Endothelial cell of umbilical vein (primary cell): ENCODE measurements around the gene PIP4P1. TPM values are rescaled to one million over a fixed set of nuclear protein-coding genes. Genes with fewer than 3 reads are reported as not detected.

Experiments used
- BruUV-seq: library from RNA; stranded (reverse); fragments of 400-500 nt; replicated peaks from 2 replicates; lab custom pipeline; 2021; lab: Mats Ljungman, UMichigan
- CTCF ChIA-PET: fragments of 300-600, 350-600 bp; sonication (Branson Sonifier 250); formaldehyde crosslinking; loops from one replicate; lab custom pipeline; 2021; ENCODE audit warnings: antibody characterized with exemption, inconsistent platforms; lab: Charles Lee
- POLR2A ChIA-PET: fragments of 300-600, 350-600 bp; sonication (Branson Sonifier 250); formaldehyde crosslinking; loops from one replicate; lab custom pipeline; 2021; ENCODE audit warnings: antibody characterized with exemption, inconsistent platforms; lab: Charles Lee
- DNase-seq: peaks from one replicate; pipeline ENCODE4 v3.0.0-alpha.2; 2011; ENCODE audit warnings: low read depth, low spot score
- FAIRE-seq: peaks from 2 replicates; lab custom pipeline; 2011; peaks lifted over from hg19 to GRCh38; lab: Jason Lieb, UNC
- H2AFZ ChIP-seq: 2 replicates; pipeline ENCODE4 v1.6.0; 2012; ENCODE audit warnings: low read depth, low read length, control low read depth, inconsistent platforms
- H3K27ac ChIP-seq: 2 replicates; pipeline ENCODE4 v1.5.1; 2011; ENCODE audit warnings: low read depth, mild to moderate bottlenecking, control low read depth, low read length, moderate library complexity; ENCODE audit not compliant: insufficient read depth
- H3K27me3 ChIP-seq, 2 experiments: 2 replicates each; pipeline versions ENCODE4 v1.6.0 to v1.6.1; 2011; ENCODE audit warnings: low read length in 2 of 2, mixed read lengths in 1 of 2; ENCODE audit not compliant: control insufficient read depth in 2 of 2, insufficient read depth in 2 of 2
- H3K36me3 ChIP-seq, 2 experiments: 2 replicates in 1 of 2; 3 replicates in 1 of 2; pipeline ENCODE4 v1.5.1; 2011; ENCODE audit warnings: low read length in 2 of 2, mild to moderate bottlenecking in 1 of 2, moderate library complexity in 1 of 2; ENCODE audit not compliant: control insufficient read depth in 2 of 2, insufficient read depth in 2 of 2; ENCODE audit errors: extremely low read depth in 1 of 2
- H3K4me1 ChIP-seq: 3 replicates; pipeline ENCODE4 v1.5.1; 2011; ENCODE audit warnings: mild to moderate bottlenecking, low read length; ENCODE audit not compliant: control insufficient read depth, insufficient read depth; ENCODE audit errors: extremely low read depth
- H3K4me2 ChIP-seq: 2 replicates; pipeline ENCODE4 v1.6.1; 2011; ENCODE audit warnings: low read length, control low read depth, mixed read lengths; ENCODE audit not compliant: insufficient read depth
- H3K4me3 ChIP-seq, 3 experiments: fragments of 200-600 bp in 1 of 3; sonication (generic), shearing (Covaris generic) in 1 of 3; replicated peaks in 1 of 3; 2 replicates each; pipeline ENCODE4 v1.5.1; 2011 to 2016; ENCODE audit warnings: control low read depth in 3 of 3, low read length in 3 of 3, mild to moderate bottlenecking in 2 of 3, inconsistent platforms in 1 of 3, low read depth in 1 of 3, moderate library complexity in 1 of 3; ENCODE audit not compliant: insufficient read depth in 1 of 3
- H3K79me2 ChIP-seq: 2 replicates; pipeline ENCODE4 v1.6.0; 2012; ENCODE audit warnings: low read length, inconsistent platforms; ENCODE audit not compliant: control insufficient read depth, insufficient read depth
- H3K9ac ChIP-seq: replicated peaks from 2 replicates; pipeline ENCODE3; 2011; ENCODE audit warnings: low read length, control low read depth; ENCODE audit not compliant: insufficient read depth; ENCODE audit errors: extremely low read depth
- H3K9me1 ChIP-seq: replicated peaks from 3 replicates; pipeline ENCODE4 v1.6.0; 2011; ENCODE audit warnings: mild to moderate bottlenecking, low read length; ENCODE audit not compliant: control insufficient read depth, insufficient read depth; ENCODE audit errors: extremely low read depth
- H3K9me3 ChIP-seq: replicated peaks from 2 replicates; pipeline ENCODE4 v1.5.1; 2012; ENCODE audit warnings: low read length, inconsistent platforms; ENCODE audit not compliant: control insufficient read depth, insufficient read depth
- H4K20me1 ChIP-seq: replicated peaks from 2 replicates; pipeline ENCODE3; 2011; ENCODE audit warnings: mild to moderate bottlenecking, low read length; ENCODE audit not compliant: control insufficient read depth, insufficient read depth; ENCODE audit errors: extremely low read depth
- CTCF ChIP-seq, 2 donors: IDR thresholded peaks; 1 replicate in 1 of 2; 2 replicates in 1 of 2; pipeline ENCODE4 v1.5.1; 2011; ENCODE audit warnings: low read length in 2 of 2, mild to moderate bottlenecking in 2 of 2, moderate library complexity in 2 of 2, control low read depth in 1 of 2, inconsistent platforms in 1 of 2, low read depth in 1 of 2; ENCODE audit not compliant: insufficient read depth in 1 of 2; ENCODE audit errors: extremely low read depth in 1 of 2
- EZH2 ChIP-seq: IDR thresholded peaks from 2 replicates; pipeline ENCODE4 v1.6.1; 2012; ENCODE audit warnings: borderline replicate concordance, low read depth, mild to moderate bottlenecking, moderate library complexity, low read length, inconsistent platforms; ENCODE audit not compliant: severe bottlenecking
- GATA2 ChIP-seq: IDR thresholded peaks from 2 replicates; pipeline ENCODE4 v1.7.0; 2011; ENCODE audit warnings: low read depth, mild to moderate bottlenecking, moderate library complexity, mixed read lengths, low read length; ENCODE audit not compliant: insufficient read length, insufficient read depth
- JUN ChIP-seq: IDR thresholded peaks from 2 replicates; pipeline ENCODE4 v1.6.1; 2011; ENCODE audit warnings: borderline replicate concordance, low read depth; ENCODE audit not compliant: insufficient read length, insufficient read depth
- MAX ChIP-seq: IDR thresholded peaks from 2 replicates; pipeline ENCODE4 v1.6.1; 2011; ENCODE audit not compliant: insufficient read depth, insufficient read length
- MYC ChIP-seq: IDR thresholded peaks from one replicate; pipeline ENCODE4 v1.6.1; 2011; ENCODE audit warnings: mild to moderate bottlenecking, low read depth, low read length
- POLR2A ChIP-seq: IDR thresholded peaks from 2 replicates; pipeline ENCODE4 v1.6.1; 2012; ENCODE audit warnings: low read depth, mild to moderate bottlenecking, control low read depth, low read length
- POLR2AphosphoS5 ChIP-seq: IDR thresholded peaks from 2 replicates; pipeline ENCODE4 v1.6.1; 2012; ENCODE audit warnings: low read depth, mild to moderate bottlenecking, control low read depth, low read length, moderate library complexity; ENCODE audit not compliant: insufficient read depth
- dilution Hi-C: fragments of 300-500 bp; cut with MboI; formaldehyde crosslinking; loops from one replicate; pipeline ENCODE4 v1.15.0; 2019; ENCODE audit warnings: low sequenced_read_pairs; ENCODE audit not compliant: extremely low pct_ligation_motif_present
- intact Hi-C: fragments of 100-400 bp; cut with micrococcal nuclease; formaldehyde crosslinking; loops from one replicate; pipeline ENCODE4 v1.10.0; 2022
- polyA plus RNA-seq, 4 experiments: library from polyadenylated mRNA; depleted of rRNA in 3 of 4; stranded (reverse) in 3 of 4; unstranded in 1 of 4; fragments of >200 nt; gene quantifications; 2 replicates each; pipeline versions ENCODE4 v1.2.1 to v1.2.3, GENCODE V29; 2011 to 2012; ENCODE audit warnings: missing spikeins in 1 of 4
- total RNA-seq: library from RNA; stranded (reverse); gene quantifications from 2 replicates; pipeline ENCODE4 v1.2.3, GENCODE V29; 2021

Gene PIP4P1
- total and polyA plus RNA-seq, 2 donors (not counting 3 experiments of a cell fraction or from before 2014, with no cell fraction given): 28.6 to 52.5 TPM

- CTCF ChIA-PET: interaction anchor here (3.3 kb wide), 1 partner anchor 8 kb away, joined by 30 read pairs; the partner anchor contains the start of gene TEP1
These were observed 38.3 kb downstream of the PIP4P1 start for GRCh38 chr14:20422886-20423285.

More at GRCh38 chr14:20422886-20423285, 38.3 kb downstream of the PIP4P1 start:
- intact Hi-C loops (no loop called here), dilution Hi-C loops (no loop called here)
- Histone ChIP-seq H3K36me3 (no peaks in the 10 kb centered on the region), H3K9me1 (no peaks in the 10 kb centered on the region), H3K9me3 (no peaks in the 10 kb centered on the region), H2AFZ (no peak overlapping the region), H3K27ac (no peak overlapping the region), H3K79me2 (no peaks in the 10 kb centered on the region), H3K4me3 (no peak overlapping the region), H3K27me3 (no peaks in the 10 kb centered on the region), H4K20me1 (no peaks in the 10 kb centered on the region), H3K4me1 (peaks cover 9% of the 10 kb centered on the region), H3K4me2 (no peak overlapping the region), H3K9ac (no peak overlapping the region)
- no peak for DNase-seq
- POLR2A ChIA-PET: interaction anchor here (0.6 to 1.5 kb wide), 2 partner anchors 27 to 32 kb away, joined by 3 to 4 read pairs; partner anchors contain the start of gene APEX1
- no peak for TF ChIP-seq JUN
- TF ChIP-seq EZH2: no peak
- no peak for TF ChIP-seq MYC
- no peak for TF ChIP-seq POLR2AphosphoS5
- no peak for TF ChIP-seq MAX
- TF ChIP-seq CTCF (IDR thresholded peaks at IDR 0.05; ENCODE audit: extremely low read depth in 1 of 2, insufficient read depth in 1 of 2, low read depth in 1 of 2, low read length in 2 of 2): no peak
- TF ChIP-seq POLR2A: no peak
- TF ChIP-seq GATA2: no peak
- FAIRE-seq: no peak
- no TSS peak for BruUV-seq
